CD4-positive, CD25-positive, alpha-beta regulatory T cell (primary cell): ENCODE data around the gene LRGUK. TPM values are rescaled to one million over a fixed set of nuclear protein-coding genes. Genes with fewer than 3 reads are reported as not detected.
A peak's percentile ranks its signal among the peaks of the same experiment; 100 is the strongest.
"Not testable (repeated sequence)": the region's sequence is repeated elsewhere in the genome, so short reads cannot be mapped to it uniquely, and the experiment has no call there.

ENCODE experiments used
- ATAC-seq, 2 donors: fragments of 150-1000 bp; cut with Tn5 transposase; one replicate each; pipeline ENCODE4 v1.10.0; 2021; ENCODE audit warnings: low read depth in 2 of 2, moderate number of reproducible peaks in 2 of 2, moderate library complexity in 1 of 2
- DNase-seq, 3 donors: peaks; one replicate each; pipeline versions ENCODE4 v3.0.0 to v3.0.0-alpha.2; 2012 to 2022; ENCODE audit warnings: mixed read lengths in 1 of 3
- H3K27ac ChIP-seq: one replicate; pipeline ENCODE4 v1.7.0; 2013; ENCODE audit warnings: mild to moderate bottlenecking, low read length; ENCODE audit not compliant: insufficient read depth, poor library complexity, severe bottlenecking
- H3K27me3 ChIP-seq: one replicate; pipeline ENCODE4 v1.7.0; 2013; ENCODE audit warnings: low read length; ENCODE audit not compliant: control insufficient read depth, insufficient read depth
- H3K36me3 ChIP-seq: one replicate; pipeline ENCODE4 v1.7.0; 2013; ENCODE audit warnings: mild to moderate bottlenecking, low read length, moderate library complexity; ENCODE audit not compliant: control insufficient read depth, insufficient read depth
- H3K4me1 ChIP-seq: 2 replicates; pipeline ENCODE4 v1.7.0; 2013; ENCODE audit warnings: mild to moderate bottlenecking, low read length; ENCODE audit not compliant: insufficient read depth, control insufficient read depth, poor library complexity, severe bottlenecking
- H3K4me3 ChIP-seq: one replicate; pipeline ENCODE4 v1.7.0; 2013; ENCODE audit warnings: low read depth, mild to moderate bottlenecking, low read length, moderate library complexity
- H3K9me3 ChIP-seq, 2 experiments: 1 replicate in 1 of 2; 2 replicates in 1 of 2; pipeline ENCODE4 v1.7.0; 2013; ENCODE audit warnings: low read length in 2 of 2, mild to moderate bottlenecking in 1 of 2, moderate library complexity in 1 of 2; ENCODE audit not compliant: control insufficient read depth in 2 of 2
- H3K27ac Mint-ChIP-seq, 3 donors: one replicate each; pipeline ENCODE4 v1.8.0; 2020 to 2022; ENCODE audit warnings: mild to moderate bottlenecking in 3 of 3, mixed read lengths in 3 of 3, moderate library complexity in 2 of 3
- H3K27me3 Mint-ChIP-seq: one replicate; pipeline ENCODE4 v1.8.0; 2022; ENCODE audit warnings: mild to moderate bottlenecking, mixed read lengths
- H3K36me3 Mint-ChIP-seq: one replicate; pipeline ENCODE4 v1.8.0; 2020; ENCODE audit warnings: mixed read lengths
- H3K4me1 Mint-ChIP-seq, 4 donors: one replicate each; pipeline ENCODE4 v1.8.0; 2020 to 2022; ENCODE audit warnings: mixed read lengths in 4 of 4, mild to moderate bottlenecking in 1 of 4
- H3K4me3 Mint-ChIP-seq, 4 donors: one replicate each; pipeline ENCODE4 v1.8.0; 2020 to 2022; ENCODE audit warnings: mild to moderate bottlenecking in 4 of 4, mixed read lengths in 4 of 4, moderate library complexity in 3 of 4
- H3K9me3 Mint-ChIP-seq, 7 donors: one replicate each; pipeline ENCODE4 v1.8.0; 2020 to 2022; ENCODE audit warnings: mixed read lengths in 7 of 7, mild to moderate bottlenecking in 3 of 7, moderate library complexity in 2 of 7
- polyA plus RNA-seq, 4 donors: library from polyadenylated mRNA; unstranded; fragments of 300-500 nt; fragmentation: Illumina TruSeq; gene quantifications; one replicate each; pipeline ENCODE4 v1.2.3, GENCODE V29; 2021
- total RNA-seq: library from RNA; stranded (reverse); gene quantifications from one replicate; pipeline ENCODE4 v1.2.3, GENCODE V29; 2022

Gene LRGUK
- total and polyA plus RNA-seq, 5 donors from 2014 or later, result 0.47 TPM; not detected in 4

GRCh38 chr7:134287916-134288659, 160.9 kb downstream of the LRGUK start:
- DNase-seq, result no peak
- no peak overlapping the region for H3K27ac ChIP-seq
- H3K27me3 Mint-ChIP-seq, result peaks cover 4% of the 10 kb centered on the region
- H3K36me3 ChIP-seq, result no peaks in the 10 kb centered on the region
- H3K27me3 ChIP-seq, result peaks cover 4% of the 10 kb centered on the region
- H3K4me1 Mint-ChIP-seq, result no peaks in the 10 kb centered on the region
- no peak overlapping the region for H3K4me3 ChIP-seq
- H3K9me3 Mint-ChIP-seq, result no peaks in the 10 kb centered on the region
- H3K27ac Mint-ChIP-seq, result no peak overlapping the region
- H3K4me3 Mint-ChIP-seq, result no peak overlapping the region
- peaks cover 5% of the 10 kb centered on the region for H3K36me3 Mint-ChIP-seq
- H3K4me1 ChIP-seq, result no peaks in the 10 kb centered on the region
- ATAC-seq, result no peak
- no peaks in the 10 kb centered on the region for H3K9me3 ChIP-seq

DNA sequence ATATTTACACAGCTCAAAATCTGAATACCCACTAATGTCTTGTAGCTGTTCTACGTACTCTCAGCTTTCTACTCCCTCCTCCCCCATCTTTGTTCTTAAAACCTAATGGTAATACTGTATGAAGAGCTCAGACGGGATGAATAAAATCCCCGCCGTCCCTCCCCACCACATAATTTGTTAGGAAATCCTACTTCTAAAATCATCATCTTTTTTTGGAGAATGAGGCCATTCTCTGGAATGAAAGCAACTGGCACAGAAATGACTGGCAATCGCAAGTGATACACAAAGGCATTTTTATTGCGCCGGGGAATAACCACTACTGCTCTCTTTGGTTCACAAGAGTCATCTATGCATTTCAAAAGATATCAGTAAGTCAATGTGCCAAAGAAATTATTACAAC, 162.3 kb downstream of the LRGUK start:
- Histone ChIP-seq H3K9me3 (no peaks in the 10 kb centered on the region), H3K4me1 (no peaks in the 10 kb centered on the region), H3K4me3 (no peak overlapping the region), H3K27ac (no peak overlapping the region), H3K36me3 (peaks cover 3% of the 10 kb centered on the region), H3K27me3 (peaks cover 4% of the 10 kb centered on the region)
- Mint-ChIP-seq H3K27me3 (no peaks in the 10 kb centered on the region), H3K27ac (no peak overlapping the region), H3K4me3 (no peak overlapping the region), H3K36me3 (peaks cover 13% of the 10 kb centered on the region), H3K4me1 (no peaks in the 10 kb centered on the region), H3K9me3 (no peaks in the 10 kb centered on the region)
- no peak for ATAC-seq
- no peak for DNase-seq

GRCh38 chr7:134289841-134290240, 162.7 kb downstream of the LRGUK start:
- Histone ChIP-seq H3K27me3 (peaks cover 4% of the 10 kb centered on the region), H3K27ac (no peak overlapping the region), H3K4me1 (no peaks in the 10 kb centered on the region), H3K9me3 (no peaks in the 10 kb centered on the region), H3K36me3 (peaks cover 7% of the 10 kb centered on the region), H3K4me3 (no peak overlapping the region)
- DNase-seq (no peak), ATAC-seq (no peak)
- Mint-ChIP-seq H3K4me1 (no peaks in the 10 kb centered on the region), H3K27ac (no peak overlapping the region), H3K9me3 (no peaks in the 10 kb centered on the region), H3K36me3 (peaks cover 17% of the 10 kb centered on the region), H3K4me3 (no peak overlapping the region), H3K27me3 (no peaks in the 10 kb centered on the region)

GRCh38 chr7:134290286-134290685, 163.1 kb downstream of the LRGUK start:
- H3K27ac ChIP-seq, result no peak overlapping the region
- no peak overlapping the region for H3K4me3 ChIP-seq
- ATAC-seq, result no peak
- no peaks in the 10 kb centered on the region for H3K9me3 Mint-ChIP-seq
- no peaks in the 10 kb centered on the region for H3K4me1 Mint-ChIP-seq
- H3K27me3 ChIP-seq, result no peaks in the 10 kb centered on the region
- peaks cover 21% of the 10 kb centered on the region for H3K36me3 Mint-ChIP-seq
- H3K4me3 Mint-ChIP-seq, result no peak overlapping the region
- H3K4me1 ChIP-seq, result no peaks in the 10 kb centered on the region
- peaks cover 11% of the 10 kb centered on the region for H3K36me3 ChIP-seq
- no peaks in the 10 kb centered on the region for H3K9me3 ChIP-seq
- no peaks in the 10 kb centered on the region for H3K27me3 Mint-ChIP-seq
- no peak overlapping the region for H3K27ac Mint-ChIP-seq
- no peak for DNase-seq

- Histone ChIP-seq H3K36me3 (peaks cover 21% of the 10 kb centered on the region), H3K27me3 (no peaks in the 10 kb centered on the region), H3K27ac (no peak overlapping the region), H3K4me1 (no peaks in the 10 kb centered on the region), H3K9me3 (no peaks in the 10 kb centered on the region), H3K4me3 (no peak overlapping the region)
- Mint-ChIP-seq H3K4me3 (peak overlapping the region in 1 of 4 donors; percentile 2), H3K4me1 (no peaks in the 10 kb centered on the region), H3K9me3 (no peaks in the 10 kb centered on the region), H3K27ac (no peak overlapping the region), H3K36me3 (peaks cover 31% of the 10 kb centered on the region), H3K27me3 (no peaks in the 10 kb centered on the region)
- no peak for DNase-seq
- ATAC-seq, result peak in 1 of 2 donors; percentile 37
Observed at GRCh38 chr7:134293002-134293740, 166.0 kb downstream of the LRGUK start.

DNA sequence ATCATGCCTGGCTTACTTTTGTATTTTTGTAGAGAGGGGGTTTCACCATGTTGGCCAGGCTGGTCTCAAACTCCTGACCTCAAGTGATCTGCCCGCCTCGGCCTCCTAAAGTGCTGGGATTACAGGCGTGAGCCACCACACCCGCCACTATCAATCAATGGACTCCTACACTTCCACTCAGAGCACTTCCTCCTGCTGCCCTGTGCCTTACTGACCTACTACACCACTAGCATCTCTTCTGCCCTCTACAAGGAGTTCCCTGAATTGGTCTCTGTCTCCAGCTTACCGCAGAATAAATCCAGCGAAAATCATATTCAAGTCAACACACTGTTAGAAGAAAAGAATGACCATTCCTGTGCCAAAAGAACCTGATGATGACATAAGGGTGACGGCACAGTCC, 168.8 kb downstream of the LRGUK start:
- not testable (repeated sequence) for ATAC-seq, H3K4me3 ChIP-seq, H3K27ac Mint-ChIP-seq, DNase-seq, H3K4me1 ChIP-seq, H3K27me3 Mint-ChIP-seq, H3K27me3 ChIP-seq, H3K27ac ChIP-seq, H3K4me1 Mint-ChIP-seq, H3K4me3 Mint-ChIP-seq, H3K9me3 Mint-ChIP-seq, H3K9me3 ChIP-seq
- H3K36me3 ChIP-seq, result peaks cover 36% of the 10 kb centered on the region
- H3K36me3 Mint-ChIP-seq, result peaks cover 47% of the 10 kb centered on the region

- Histone ChIP-seq H3K9me3 (no peaks in the 10 kb centered on the region), H3K4me3 (no peak overlapping the region), H3K36me3 (peaks cover 43% of the 10 kb centered on the region), H3K27me3 (no peaks in the 10 kb centered on the region), H3K27ac (no peak overlapping the region), H3K4me1 (no peaks in the 10 kb centered on the region)
- Mint-ChIP-seq H3K4me1 (no peaks in the 10 kb centered on the region), H3K27ac (no peak overlapping the region), H3K27me3 (no peaks in the 10 kb centered on the region), H3K4me3 (no peak overlapping the region), H3K36me3 (peaks cover 62% of the 10 kb centered on the region), H3K9me3 (no peaks in the 10 kb centered on the region)
- ATAC-seq (no peak), DNase-seq (no peak)
Observed at GRCh38 chr7:134297489-134297888, 170.3 kb downstream of the LRGUK start.
